Left forelimb (tissue), 1 donor: ENCODE data around the gene MCEE.
"Not testable (repeated sequence)": the region's sequence is repeated elsewhere in the genome, so short reads cannot be mapped to it uniquely, and the experiment has no call there.

Experiments used
- DNase-seq: peaks from one replicate; pipeline ENCODE4 v3.0.0-alpha.2; 2018; ENCODE audit warnings: low spot score

MCEE gene

GRCh38 chr2:71126957-71127356, 3.1 kb downstream of the MCEE start:
- DNase-seq, result no peak

GRCh38 chr2:71125506-71126294, 4.3 kb downstream of the MCEE start:
- no peak for DNase-seq

GRCh38 chr2:71122387-71123298, 7.4 kb downstream of the MCEE start:
- DNase-seq, result no peak

GRCh38 chr2:71121479-71121878, 8.6 kb downstream of the MCEE start:
- DNase-seq, result no peak

GRCh38 chr2:71120195-71120594, 9.8 kb downstream of the MCEE start:
- no peak for DNase-seq

- no peak for DNase-seq
Measured at GRCh38 chr2:71117063-71117462, 13.0 kb downstream of the MCEE start.

- DNase-seq, result no peak
Measured at GRCh38 chr2:71113843-71114242, 16.2 kb downstream of the MCEE start.

- DNase-seq, result no peak
Measured at GRCh38 chr2:71108091-71108490, 21.9 kb downstream of the MCEE start.

- DNase-seq, result not testable (repeated sequence)
Measured at GRCh38 chr2:71106463-71106862, 23.6 kb downstream of the MCEE start.

GRCh38 chr2:71103809-71104208, 26.2 kb downstream of the MCEE start:
- DNase-seq, result no peak

GRCh38 chr2:71102981-71103681, 26.9 kb downstream of the MCEE start:
- DNase-seq, result no peak

GRCh38 chr2:71101656-71102055, 28.4 kb downstream of the MCEE start:
- no peak for DNase-seq

GRCh38 chr2:71100195-71100964, 29.6 kb downstream of the MCEE start:
- no peak for DNase-seq

GRCh38 chr2:71092491-71093260, 37.4 kb downstream of the MCEE start:
- not testable (repeated sequence) for DNase-seq

GRCh38 chr2:71091808-71092207, 38.2 kb downstream of the MCEE start:
- DNase-seq, result not testable (repeated sequence)

- not testable (repeated sequence) for DNase-seq
Measured at GRCh38 chr2:71089475-71089874, 40.6 kb downstream of the MCEE start.

- DNase-seq, result not testable (repeated sequence)
Measured at GRCh38 chr2:71085325-71086003, 44.6 kb downstream of the MCEE start.

- not testable (repeated sequence) for DNase-seq
Measured at GRCh38 chr2:71083752-71084312, 46.2 kb downstream of the MCEE start.

- not testable (repeated sequence) for DNase-seq
Measured at GRCh38 chr2:71083297-71083696, 46.7 kb downstream of the MCEE start.
